Measurements from ENCODE around the gene GAK. TPM values are rescaled to one million over a fixed set of nuclear protein-coding genes. Genes with fewer than 3 reads are reported as not detected.
A peak's percentile ranks its signal among the peaks of the same experiment; 100 is the strongest.

Gene GAK
- total and polyA plus RNA-seq, 4 donors = 27.4 to 69.7 (median 47.0) TPM

GRCh38 chr4:973431-974397, 41.6 kb upstream of the GAK start, which contains the start of gene DGKQ:
DGKQ (minus strand) TSS chr4:973569; CDS start chr4:973482, 87 bp downstream.
- WGBS = 27% methylated on average over 123 of the region's 123 CpGs
- no peaks in the 10 kb centered on the region for H3K27me3 ChIP-seq (ENCODE audit: control insufficient read depth in 4 of 4, insufficient read depth in 4 of 4, low read length in 3 of 4)
- H3K4me1 ChIP-seq (ENCODE audit: control insufficient read depth in 4 of 4, insufficient read depth in 4 of 4, low read length in 3 of 4) = peaks cover 13 to 20% (median 16%) of the 10 kb centered on the region in 4 donors
- peak; percentile 95 for DNase-seq (ENCODE audit: low spot score)
- TF ChIP-seq REST (IDR thresholded peaks at IDR 0.05) (no peak), EGR1 (IDR thresholded peaks at IDR 0.05; ENCODE audit: low read depth in 2 of 2) (no peak), ATF3 (IDR thresholded peaks at IDR 0.05) (no peak), SP1 (IDR thresholded peaks at IDR 0.05) (no peak), HNF4G (IDR thresholded peaks at IDR 0.05) (no peak), RAD21 (IDR thresholded peaks at IDR 0.05) (no peak), CTCF (IDR thresholded peaks at IDR 0.05; ENCODE audit: low read depth, low read length, missing input control) (no peak), FOXA2 (IDR thresholded peaks at IDR 0.05) (no peak), FOXA1 (IDR thresholded peaks at IDR 0.05) (no peak), GABPA (IDR thresholded peaks at IDR 0.05 in 1 of 2, conservative IDR thresholded peaks at IDR 0.05 in 1 of 2) (no peak)
- peak within 1 kb of the TSS; percentile 66 to 93 (median 78) for H3K4me3 ChIP-seq (ENCODE audit: low read depth in 1 of 3, low read length in 3 of 3)
- peak within 1 kb of the TSS in 1 of 2 donors; percentile 27 for H3K9ac ChIP-seq (ENCODE audit: low read depth in 1 of 2, low read length in 2 of 2)
- H3K27ac ChIP-seq (ENCODE audit: low read depth in 1 of 2, low read length in 2 of 2) = no peak within 1 kb of the TSS
- no peaks in the 10 kb centered on the region for H3K36me3 ChIP-seq (ENCODE audit: control insufficient read depth in 4 of 4, insufficient read depth in 3 of 4, low read depth in 1 of 4, low read length in 3 of 4)
- H3K9me3 ChIP-seq (ENCODE audit: control insufficient read depth in 4 of 4, low read length in 3 of 4) = no peaks in the 10 kb centered on the region

- no peak for TF ChIP-seq FOXA1 (IDR thresholded peaks at IDR 0.05)
- TF ChIP-seq RAD21 (IDR thresholded peaks at IDR 0.05) = no peak
- no peak for TF ChIP-seq ZBTB33 (IDR thresholded peaks at IDR 0.05)
- TF ChIP-seq EGR1 (IDR thresholded peaks at IDR 0.05; ENCODE audit: low read depth in 2 of 2) = no peak
- TF ChIP-seq MAX (IDR thresholded peaks at IDR 0.05) = no peak
- Histone ChIP-seq H3K9me3 (ENCODE audit: control insufficient read depth in 4 of 4, low read length in 3 of 4) (no peaks in the 10 kb centered on the region), H3K4me1 (ENCODE audit: control insufficient read depth in 4 of 4, insufficient read depth in 4 of 4, low read length in 3 of 4) (peaks cover 13 to 20% (median 16%) of the 10 kb centered on the region in 4 donors), H3K9ac (ENCODE audit: low read depth in 1 of 2, low read length in 2 of 2) (peak overlapping the region in 1 of 2 donors; percentile 27), H3K4me3 (ENCODE audit: low read depth in 1 of 3, low read length in 3 of 3) (peak overlapping the region; percentile 66 to 93 (median 78)), H3K27ac (ENCODE audit: low read depth in 1 of 2, low read length in 2 of 2) (no peak overlapping the region), H3K36me3 (ENCODE audit: control insufficient read depth in 4 of 4, insufficient read depth in 3 of 4, low read depth in 1 of 4, low read length in 3 of 4) (no peaks in the 10 kb centered on the region), H3K27me3 (ENCODE audit: control insufficient read depth in 4 of 4, insufficient read depth in 4 of 4, low read length in 3 of 4) (no peaks in the 10 kb centered on the region)
- WGBS = 1% methylated on average over 65 of the region's 65 CpGs
- no peak for DNase-seq (ENCODE audit: low spot score)
Measured at GRCh38 chr4:972651-973424, 40.7 kb upstream of the GAK start.
